ENCODE data around the gene LNPK.
"Not testable (repeated sequence)": the region's sequence is repeated elsewhere in the genome, so short reads cannot be mapped to it uniquely, and the experiment has no call there.

Gene LNPK

GRCh38 chr2:175903384-175903936, 98.6 kb downstream of the LNPK start:
- no peak for DNase-seq (ENCODE audit: low read depth)

- DNase-seq (ENCODE audit: low read depth) = not testable (repeated sequence)
Observed at GRCh38 chr2:175895957-175896356, 106.1 kb downstream of the LNPK start.

- no peak for DNase-seq (ENCODE audit: low read depth)
Observed at GRCh38 chr2:175892046-175892445, 110.0 kb downstream of the LNPK start.

GRCh38 chr2:175890636-175891242, 111.3 kb downstream of the LNPK start:
- DNase-seq (ENCODE audit: low read depth) = no peak

- DNase-seq (ENCODE audit: low read depth) = no peak
Observed at GRCh38 chr2:175889701-175890302, 112.3 kb downstream of the LNPK start.

GRCh38 chr2:175887776-175888175, 114.3 kb downstream of the LNPK start:
- DNase-seq (ENCODE audit: low read depth) = no peak

GRCh38 chr2:175884697-175885393, 117.2 kb downstream of the LNPK start:
- no peak for DNase-seq (ENCODE audit: low read depth)

- DNase-seq (ENCODE audit: low read depth) = no peak
Observed at GRCh38 chr2:175883586-175884194, 118.4 kb downstream of the LNPK start.

GRCh38 chr2:175879679-175880078, 122.4 kb downstream of the LNPK start:
- DNase-seq (ENCODE audit: low read depth) = no peak

GRCh38 chr2:175877845-175878544, 124.1 kb downstream of the LNPK start:
- no peak for DNase-seq (ENCODE audit: low read depth)

GRCh38 chr2:175874291-175874690, 127.8 kb downstream of the LNPK start:
- DNase-seq (ENCODE audit: low read depth) = no peak
